Naive thymus-derived CD4-positive, alpha-beta T cell (primary cell): ENCODE measurements around the gene ECHS1. TPM values are rescaled to one million over a fixed set of nuclear protein-coding genes. Genes with fewer than 3 reads are reported as not detected.

Source experiments
- ATAC-seq: fragments of 150-1000 bp; cut with Tn5 transposase; 2 replicates; pipeline ENCODE4 v1.10.0; 2021; ENCODE audit warnings: mild to moderate bottlenecking, moderate library complexity
- CTCF ChIA-PET: fragments of 350-600 bp; sonication (Branson Sonifier 250); formaldehyde crosslinking; loops from one replicate; lab custom pipeline; 2021; ENCODE audit warnings: antibody characterized with exemption; lab: Charles Lee
- POLR2A ChIA-PET: fragments of 350-600 bp; sonication (Branson Sonifier 250); formaldehyde crosslinking; loops from one replicate; lab custom pipeline; 2021; ENCODE audit warnings: antibody characterized with exemption, inconsistent platforms; lab: Charles Lee
- DNase-seq, 9 donors: peaks; one replicate each; pipeline versions ENCODE4 v3.0.0 to v3.0.0-alpha.2; 2020 to 2022; ENCODE audit warnings: mixed read lengths in 1 of 9
- H3K27ac ChIP-seq: one replicate; pipeline ENCODE4 v1.7.0; 2013; ENCODE audit warnings: mild to moderate bottlenecking, low read depth, low read length, moderate library complexity
- H3K27me3 ChIP-seq, 2 donors: one replicate each; pipeline ENCODE4 v1.7.0; 2013; ENCODE audit warnings: low read length in 2 of 2, mild to moderate bottlenecking in 2 of 2, moderate library complexity in 2 of 2; ENCODE audit not compliant: control insufficient read depth in 2 of 2, insufficient read depth in 2 of 2
- H3K36me3 ChIP-seq, 3 experiments: 1 replicate in 2 of 3; 2 replicates in 1 of 3; pipeline ENCODE4 v1.7.0; 2013; ENCODE audit warnings: low read length in 3 of 3, mild to moderate bottlenecking in 3 of 3, moderate library complexity in 1 of 3; ENCODE audit not compliant: insufficient read depth in 3 of 3, control insufficient read depth in 2 of 3
- H3K4me1 ChIP-seq, 2 donors: one replicate each; pipeline ENCODE4 v1.7.0; 2013; ENCODE audit warnings: low read length in 2 of 2, mild to moderate bottlenecking in 2 of 2, moderate library complexity in 1 of 2; ENCODE audit not compliant: control insufficient read depth in 2 of 2, insufficient read depth in 2 of 2
- H3K4me3 ChIP-seq: 2 replicates; pipeline ENCODE4 v1.7.0; 2013; ENCODE audit warnings: mild to moderate bottlenecking, low read length
- H3K9me3 ChIP-seq, 3 experiments: 1 replicate in 2 of 3; 2 replicates in 1 of 3; pipeline ENCODE4 v1.7.0; 2013; ENCODE audit warnings: low read length in 3 of 3; ENCODE audit not compliant: control insufficient read depth in 2 of 3
- H3K27ac Mint-ChIP-seq, 9 donors: one replicate each; pipeline ENCODE4 v1.8.0; 2020 to 2022; ENCODE audit warnings: mixed read lengths in 9 of 9, mild to moderate bottlenecking in 8 of 9, moderate library complexity in 5 of 9, inconsistent platforms in 2 of 9
- H3K27me3 Mint-ChIP-seq, 5 donors: one replicate each; pipeline ENCODE4 v1.8.0; 2021 to 2022; ENCODE audit warnings: mixed read lengths in 5 of 5, mild to moderate bottlenecking in 1 of 5
- H3K36me3 Mint-ChIP-seq, 5 donors: one replicate each; pipeline ENCODE4 v1.8.0; 2020 to 2022; ENCODE audit warnings: mixed read lengths in 5 of 5, mild to moderate bottlenecking in 3 of 5, inconsistent platforms in 1 of 5
- H3K4me1 Mint-ChIP-seq, 7 donors: one replicate each; pipeline ENCODE4 v1.8.0; 2020 to 2022; ENCODE audit warnings: mixed read lengths in 7 of 7, mild to moderate bottlenecking in 3 of 7, inconsistent platforms in 1 of 7
- H3K4me3 Mint-ChIP-seq, 10 donors: one replicate each; pipeline ENCODE4 v1.8.0; 2020 to 2022; ENCODE audit warnings: mild to moderate bottlenecking in 10 of 10, mixed read lengths in 10 of 10, moderate library complexity in 6 of 10, inconsistent platforms in 2 of 10
- H3K9me3 Mint-ChIP-seq, 11 donors: one replicate each; pipeline ENCODE4 v1.8.0; 2020 to 2022; ENCODE audit warnings: mixed read lengths in 11 of 11, mild to moderate bottlenecking in 4 of 11, inconsistent platforms in 1 of 11, moderate library complexity in 1 of 11
- intact Hi-C, 2 donors: fragments of 100-400 bp; cut with micrococcal nuclease; formaldehyde crosslinking; loops; one replicate each; pipeline ENCODE4 v1.15.1; 2023
- polyA plus RNA-seq, 2 donors: library from polyadenylated mRNA; unstranded; fragments of 300-500 nt; fragmentation: Illumina TruSeq; gene quantifications; one replicate each; pipeline ENCODE4 v1.2.3, GENCODE V29; 2021
- total RNA-seq, 6 experiments: library from RNA in 5 of 6; stranded (reverse) in 5 of 6; gene quantifications; 1 replicate in 5 of 6; 2 replicates in 1 of 6; pipeline ENCODE4 v1.2.3 and lab custom pipeline; 2021 to 2026

The ECHS1 gene
- total and polyA plus RNA-seq, 7 experiments from 2014 or later, result 17.5 to 104 (median 30.6) TPM

DNA sequence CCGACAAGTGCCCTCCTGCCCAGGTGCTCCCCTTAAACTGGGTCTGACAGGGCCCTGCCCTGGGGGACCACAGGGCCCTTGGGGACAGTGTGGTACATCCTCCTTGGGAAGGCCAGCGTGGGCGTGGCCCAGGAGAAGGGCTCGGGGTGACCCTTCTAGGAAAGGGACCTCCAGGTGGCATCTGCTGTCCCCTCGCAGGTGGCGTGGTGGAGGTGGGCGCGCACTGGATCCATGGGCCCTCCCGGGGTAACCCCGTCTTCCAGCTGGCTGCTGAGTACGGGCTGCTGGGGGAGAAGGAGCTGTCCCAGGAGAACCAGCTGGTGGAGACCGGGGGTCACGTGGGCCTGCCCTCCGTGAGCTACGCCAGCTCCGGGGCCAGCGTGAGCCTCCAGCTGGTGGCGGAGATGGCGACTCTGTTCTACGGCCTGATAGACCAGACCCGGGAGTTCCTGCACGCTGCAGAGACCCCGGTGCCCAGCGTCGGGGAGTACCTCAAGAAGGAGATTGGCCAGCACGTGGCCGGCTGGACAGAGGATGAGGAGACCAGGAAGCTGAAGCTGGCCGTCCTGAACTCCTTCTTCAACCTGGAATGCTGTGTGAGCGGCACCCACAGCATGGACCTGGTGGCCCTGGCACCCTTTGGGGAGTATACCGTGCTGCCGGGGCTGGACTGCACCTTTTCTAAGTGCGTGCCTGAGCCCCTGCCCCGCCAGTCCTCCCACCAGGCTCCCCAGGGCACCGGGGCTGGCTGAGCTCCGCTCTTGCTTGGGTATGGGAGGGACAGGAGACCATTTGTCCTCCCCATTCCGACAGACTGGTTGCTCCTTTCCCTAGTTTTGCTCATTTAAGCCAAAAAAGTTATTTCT is 6.9 kb upstream of the ECHS1 start:
- Histone ChIP-seq H3K27me3 (no peaks in the 10 kb centered on the region), H3K9me3 (no peaks in the 10 kb centered on the region), H3K4me1 (peaks cover 0 to 3% of the 10 kb centered on the region in 2 donors), H3K27ac (peak overlapping the region; percentile 64), H3K4me3 (no peak overlapping the region), H3K36me3 (peaks cover 0 to 4% (median 0%) of the 10 kb centered on the region in 3 experiments)
- ChIA-PET POLR2A (interaction anchor here (6.0 kb wide), 1 partner anchor 10 kb away, joined by 47 read pairs; no protein-coding TSS in a partner anchor), CTCF (no interaction called here)
- intact Hi-C loops, result loop anchor here (1.0 to 10.0 kb wide), 6 partner anchors 9 to 845 kb away; partner anchors contain the start of genes INPP5A (in 2 of the 2) and MTG1 (in 1 of the 2)
- Mint-ChIP-seq H3K4me3 (peak overlapping the region; percentile 29 to 83 (median 68)), H3K9me3 (no peaks in the 10 kb centered on the region), H3K36me3 (no peaks in the 10 kb centered on the region), H3K27ac (peak overlapping the region in 4 of 9 donors; percentile 10 to 52 (median 36)), H3K27me3 (peaks cover 0 to 11% (median 0%) of the 10 kb centered on the region in 5 donors), H3K4me1 (peaks cover 0 to 13% (median 4%) of the 10 kb centered on the region in 7 donors)
- ATAC-seq (no peak), DNase-seq (peak in 1 of 9 donors; percentile 17)

- CTCF ChIA-PET, result no interaction called here
- Histone ChIP-seq H3K27ac (peak within 1 kb of the TSS; percentile 69), H3K36me3 (peaks cover 0 to 4% (median 0%) of the 10 kb centered on the region in 3 experiments), H3K27me3 (no peaks in the 10 kb centered on the region), H3K4me3 (peak within 1 kb of the TSS; percentile 92), H3K9me3 (no peaks in the 10 kb centered on the region), H3K4me1 (peaks cover 0 to 3% of the 10 kb centered on the region in 2 donors)
- H3K4me3 Mint-ChIP-seq, result peak within 1 kb of the TSS; percentile 82 to 90 (median 86)
- peak within 1 kb of the TSS in 5 of 9 donors; percentile 33 to 84 (median 75) for H3K27ac Mint-ChIP-seq
- H3K36me3 Mint-ChIP-seq, result no peaks in the 10 kb centered on the region
- no peaks in the 10 kb centered on the region for H3K9me3 Mint-ChIP-seq
- intact Hi-C loops, result loop anchor here (1.0 to 10.0 kb wide), 6 partner anchors 10 to 844 kb away; partner anchors contain the start of genes INPP5A (in 2 of the 2) and MTG1 (in 1 of the 2)
- peak; percentile 65 for ATAC-seq
- peaks cover 0 to 14% (median 7%) of the 10 kb centered on the region in 7 donors for H3K4me1 Mint-ChIP-seq
- peaks cover 0 to 11% (median 0%) of the 10 kb centered on the region in 5 donors for H3K27me3 Mint-ChIP-seq
- POLR2A ChIA-PET, result interaction anchor here (1.4 to 6.0 kb wide), 2 partner anchors 10 to 14 kb away, joined by 4 to 47 read pairs; no protein-coding TSS in a partner anchor
- DNase-seq, result peak in 8 of 9 donors; percentile 44 to 74 (median 54)
Observed at GRCh38 chr10:133379152-133379800, 6.1 kb upstream of the ECHS1 start, which contains the start of gene PAOX. Gene PAOX (plus strand): TSS chr10:133379262. CDS start chr10:133379317, 55 bp downstream.

DNA sequence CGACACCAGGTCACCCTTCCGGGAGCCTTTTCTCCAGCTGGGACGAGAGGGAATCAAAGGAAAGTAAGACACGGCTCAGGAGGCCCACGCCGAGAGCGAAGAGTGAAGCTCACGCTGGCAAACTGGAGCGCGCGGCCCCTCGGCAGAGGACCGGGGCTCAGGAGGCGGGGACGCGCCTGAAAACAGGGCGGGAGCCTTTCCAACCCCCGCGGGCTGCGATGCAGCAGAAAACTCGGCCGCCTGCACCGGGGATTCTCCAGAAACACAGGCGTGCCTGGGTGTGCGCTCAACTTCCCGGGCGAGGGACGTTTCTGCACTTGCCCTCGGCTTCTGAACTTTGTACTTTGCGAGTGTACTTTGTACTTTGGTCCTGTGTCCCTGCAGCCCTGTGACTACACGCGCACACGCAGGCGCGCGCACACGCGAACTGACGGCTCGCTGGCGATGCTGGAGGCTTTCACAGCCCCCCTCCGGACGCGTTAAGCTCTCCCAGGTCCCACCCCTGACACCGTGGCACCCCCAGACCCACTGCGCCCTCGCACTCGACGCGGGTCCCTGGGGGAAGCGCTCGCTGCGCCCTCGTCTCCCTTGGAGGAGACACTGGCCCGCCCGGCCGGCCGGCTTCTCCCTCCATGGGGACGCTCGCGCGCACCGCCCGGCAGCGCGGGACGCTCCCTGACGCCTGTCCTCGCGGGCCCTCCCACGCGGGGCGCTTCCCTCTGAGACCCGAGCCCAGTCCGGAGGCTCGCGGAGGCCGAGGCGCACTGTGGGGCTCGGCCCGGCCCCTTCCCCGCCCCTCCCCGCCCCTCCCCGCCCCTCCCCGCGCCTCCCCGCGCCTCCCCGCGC is 5.3 kb upstream of the ECHS1 start:
- POLR2A ChIA-PET, result interaction anchor here (1.1 to 6.0 kb wide), 4 partner anchors 9 to 16 kb away, joined by 3 to 47 read pairs (median 4); partner anchors contain the start of gene MTG1
- H3K36me3 ChIP-seq, result peaks cover 0 to 4% (median 0%) of the 10 kb centered on the region in 3 experiments
- ATAC-seq (peak; percentile 73), DNase-seq (peak in 8 of 9 donors; percentile 51 to 78 (median 59))
- H3K27ac ChIP-seq, result peak overlapping the region; percentile 69
- no peaks in the 10 kb centered on the region for H3K27me3 ChIP-seq
- intact Hi-C loops, result loop anchor here (1.0 to 10.0 kb wide), 9 partner anchors 11 to 844 kb away; partner anchors contain the start of genes FUOM (in 2 of the 2), INPP5A (in 2 of the 2) and MTG1 (in 2 of the 2)
- no peaks in the 10 kb centered on the region for H3K36me3 Mint-ChIP-seq
- no peaks in the 10 kb centered on the region for H3K9me3 ChIP-seq
- H3K9me3 Mint-ChIP-seq, result no peaks in the 10 kb centered on the region
- H3K4me1 ChIP-seq, result peaks cover 0 to 3% of the 10 kb centered on the region in 2 donors
- CTCF ChIA-PET, result interaction anchor here (0.8 to 1.1 kb wide), 2 partner anchors 42 to 60 kb away, joined by 3 to 4 read pairs; partner anchors contain the start of gene CALY
- peaks cover 0 to 18% (median 10%) of the 10 kb centered on the region in 7 donors for H3K4me1 Mint-ChIP-seq
- peaks cover 0 to 14% (median 0%) of the 10 kb centered on the region in 5 donors for H3K27me3 Mint-ChIP-seq
- H3K27ac Mint-ChIP-seq, result peak overlapping the region in 5 of 9 donors; percentile 33 to 84 (median 75)
- peak overlapping the region; percentile 92 for H3K4me3 ChIP-seq
- peak overlapping the region; percentile 82 to 90 (median 86) for H3K4me3 Mint-ChIP-seq

DNA sequence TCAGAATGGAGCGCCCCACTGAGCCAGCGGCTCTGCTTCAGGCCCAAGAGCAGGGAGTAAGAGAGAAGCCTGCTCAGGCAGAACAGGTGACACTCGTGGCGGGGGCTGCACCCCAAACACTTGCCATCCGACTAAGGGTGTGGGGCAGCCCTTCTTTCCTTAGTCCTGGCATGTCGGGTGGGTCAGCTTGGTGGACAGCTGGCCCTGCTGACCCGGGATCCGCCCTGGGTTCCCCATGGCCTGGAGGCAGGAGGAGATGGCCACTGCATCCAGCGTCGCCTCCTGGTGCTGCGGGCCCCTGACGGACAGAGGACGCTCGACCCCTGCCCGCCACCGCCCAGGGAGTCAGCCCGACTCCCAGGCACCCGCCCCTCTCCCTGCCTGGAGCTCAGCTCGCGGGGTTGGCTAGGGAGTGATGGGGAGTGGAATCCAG is 4.7 kb upstream of the ECHS1 start:
- Histone ChIP-seq H3K4me3 (peak overlapping the region; percentile 92), H3K27ac (peak overlapping the region; percentile 37), H3K27me3 (no peaks in the 10 kb centered on the region), H3K9me3 (no peaks in the 10 kb centered on the region), H3K4me1 (peaks cover 0 to 3% of the 10 kb centered on the region in 2 donors), H3K36me3 (peaks cover 0 to 7% (median 0%) of the 10 kb centered on the region in 3 experiments)
- Mint-ChIP-seq H3K9me3 (no peaks in the 10 kb centered on the region), H3K36me3 (no peaks in the 10 kb centered on the region), H3K27me3 (peaks cover 0 to 14% (median 0%) of the 10 kb centered on the region in 5 donors), H3K4me1 (peaks cover 0 to 18% (median 10%) of the 10 kb centered on the region in 7 donors), H3K27ac (peak overlapping the region in 3 of 9 donors; percentile 33 to 78 (median 75)), H3K4me3 (peak overlapping the region; percentile 82 to 90 (median 86))
- intact Hi-C loops, result loop anchor here (1.0 to 10.0 kb wide), 8 partner anchors 12 to 843 kb away; partner anchors contain the start of genes FUOM (in 2 of the 2), INPP5A (in 2 of the 2) and MTG1 (in 1 of the 2)
- no peak for DNase-seq
- no peak for ATAC-seq
- CTCF ChIA-PET, result interaction anchor here (0.8 to 1.1 kb wide), 2 partner anchors 41 to 59 kb away, joined by 3 to 4 read pairs; partner anchors contain the start of gene CALY
- POLR2A ChIA-PET, result interaction anchor here (1.1 to 6.0 kb wide), 4 partner anchors 8 to 17 kb away, joined by 3 to 47 read pairs (median 4); partner anchors contain the start of gene MTG1

GRCh38 chr10:133377025-133377817 is 4.1 kb upstream of the ECHS1 start:
- Mint-ChIP-seq H3K27ac (peak overlapping the region in 3 of 9 donors; percentile 14 to 65 (median 46)), H3K9me3 (no peaks in the 10 kb centered on the region), H3K36me3 (no peaks in the 10 kb centered on the region), H3K4me3 (peak overlapping the region; percentile 23 to 87 (median 57)), H3K4me1 (peaks cover 0 to 18% (median 10%) of the 10 kb centered on the region in 7 donors), H3K27me3 (peaks cover 0 to 14% (median 0%) of the 10 kb centered on the region in 5 donors)
- Histone ChIP-seq H3K4me3 (no peak overlapping the region), H3K36me3 (peaks cover 0 to 7% (median 0%) of the 10 kb centered on the region in 3 experiments), H3K27ac (no peak overlapping the region), H3K27me3 (no peaks in the 10 kb centered on the region), H3K4me1 (peaks cover 0 to 3% of the 10 kb centered on the region in 2 donors), H3K9me3 (no peaks in the 10 kb centered on the region)
- POLR2A ChIA-PET, result interaction anchor here (0.8 to 6.0 kb wide), 5 partner anchors 8 to 21 kb away, joined by 3 to 47 read pairs (median 3); partner anchors contain the start of gene MTG1
- DNase-seq (no peak), ATAC-seq (no peak)
- CTCF ChIA-PET, result interaction anchor here (0.8 to 1.1 kb wide), 2 partner anchors 41 to 59 kb away, joined by 3 to 4 read pairs; partner anchors contain the start of gene CALY
- intact Hi-C loops, result loop anchor here (5.0 to 10.0 kb wide), 2 partner anchors 840 to 842 kb away; partner anchors contain the start of gene INPP5A (in 2 of the 2)
